Nephron (organoid): ENCODE data around the gene CEP72.
A peak's percentile ranks its signal among the peaks of the same experiment; 100 is the strongest.
"Not testable (repeated sequence)": the region's sequence is repeated elsewhere in the genome, so short reads cannot be mapped to it uniquely, and the experiment has no call there.

Experiments
- H3K27ac Mint-ChIP-seq, 3 experiments: 2 replicates each; pipeline ENCODE4 v1.8.0; 2020; ENCODE audit warnings: mixed read lengths in 3 of 3, mild to moderate bottlenecking in 2 of 3, moderate library complexity in 1 of 3
- H3K27me3 Mint-ChIP-seq: 2 replicates; pipeline ENCODE4 v1.8.0; 2021; ENCODE audit warnings: low read depth, mild to moderate bottlenecking, moderate library complexity, mixed read lengths
- H3K36me3 Mint-ChIP-seq: 2 replicates; pipeline ENCODE4 v1.8.0; 2020; ENCODE audit warnings: low read depth, mixed read lengths
- H3K4me1 Mint-ChIP-seq: 2 replicates; pipeline ENCODE4 v1.8.0; 2020; ENCODE audit warnings: mixed read lengths
- H3K4me3 Mint-ChIP-seq, 3 experiments: 2 replicates each; pipeline ENCODE4 v1.8.0; 2020; ENCODE audit warnings: mild to moderate bottlenecking in 3 of 3, mixed read lengths in 3 of 3, moderate library complexity in 2 of 3
- H3K9me3 Mint-ChIP-seq: 2 replicates; pipeline ENCODE4 v1.8.0; 2020; ENCODE audit warnings: mixed read lengths
- TF ChIP-seq, protein P1 (sequence below), 3 experiments: fragments of 200-600 bp; sonication (generic); IDR thresholded peaks; one replicate each; pipeline ENCODE4 v1.5.0; 2021; ENCODE audit warnings: antibody characterized with exemption in 3 of 3; ENCODE audit not compliant: unreplicated experiment in 3 of 3

The CEP72 gene

DNA sequence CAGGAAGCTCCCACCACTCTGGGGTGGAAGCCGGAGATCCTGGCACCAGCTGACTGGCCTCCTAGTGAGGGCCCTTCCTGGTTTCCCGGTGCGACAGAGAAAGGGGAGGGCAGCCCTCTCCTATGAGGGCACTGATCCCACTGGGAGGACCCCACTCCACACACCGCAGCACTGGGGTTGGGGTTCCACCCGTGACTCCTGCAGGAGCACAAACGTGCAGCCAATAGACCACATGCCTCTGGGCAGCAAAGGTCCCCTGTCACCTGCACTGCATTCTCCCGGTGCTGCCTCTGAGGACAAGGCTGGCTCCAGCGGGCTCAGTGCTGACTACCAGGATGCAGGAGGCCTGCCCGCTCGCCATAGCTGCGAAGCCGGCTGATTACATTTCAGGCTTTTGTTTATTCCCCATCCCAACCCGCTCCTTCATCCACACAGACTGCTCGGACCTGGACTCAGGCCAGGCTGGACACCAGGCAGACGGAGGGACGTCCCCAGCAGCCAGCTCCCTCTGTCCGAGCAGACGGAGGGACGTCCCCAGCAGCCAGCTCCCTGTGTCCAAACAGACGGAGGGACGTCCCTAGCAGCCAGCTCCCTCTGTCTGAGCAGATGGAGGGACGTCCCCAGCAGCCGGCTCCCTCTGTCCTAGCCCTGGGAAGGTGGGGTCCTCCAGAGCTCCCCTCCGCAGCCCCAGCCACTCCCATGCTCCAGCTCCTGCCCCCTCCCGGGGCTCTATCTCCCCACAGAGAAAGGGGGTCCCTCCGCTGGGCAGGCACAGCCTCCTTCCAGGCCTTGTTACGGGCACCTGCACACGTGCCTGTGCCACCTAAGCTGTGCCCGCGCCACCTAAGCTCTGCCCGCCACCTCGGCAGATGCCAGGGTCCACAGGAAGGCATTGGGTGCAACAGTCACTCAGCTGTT lies 8.8 kb upstream of the CEP72 start:
- TF ChIP-seq, protein P1, sequence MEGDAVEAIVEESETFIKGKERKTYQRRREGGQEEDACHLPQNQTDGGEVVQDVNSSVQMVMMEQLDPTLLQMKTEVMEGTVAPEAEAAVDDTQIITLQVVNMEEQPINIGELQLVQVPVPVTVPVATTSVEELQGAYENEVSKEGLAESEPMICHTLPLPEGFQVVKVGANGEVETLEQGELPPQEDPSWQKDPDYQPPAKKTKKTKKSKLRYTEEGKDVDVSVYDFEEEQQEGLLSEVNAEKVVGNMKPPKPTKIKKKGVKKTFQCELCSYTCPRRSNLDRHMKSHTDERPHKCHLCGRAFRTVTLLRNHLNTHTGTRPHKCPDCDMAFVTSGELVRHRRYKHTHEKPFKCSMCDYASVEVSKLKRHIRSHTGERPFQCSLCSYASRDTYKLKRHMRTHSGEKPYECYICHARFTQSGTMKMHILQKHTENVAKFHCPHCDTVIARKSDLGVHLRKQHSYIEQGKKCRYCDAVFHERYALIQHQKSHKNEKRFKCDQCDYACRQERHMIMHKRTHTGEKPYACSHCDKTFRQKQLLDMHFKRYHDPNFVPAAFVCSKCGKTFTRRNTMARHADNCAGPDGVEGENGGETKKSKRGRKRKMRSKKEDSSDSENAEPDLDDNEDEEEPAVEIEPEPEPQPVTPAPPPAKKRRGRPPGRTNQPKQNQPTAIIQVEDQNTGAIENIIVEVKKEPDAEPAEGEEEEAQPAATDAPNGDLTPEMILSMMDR (IDR thresholded peaks at IDR 0.05; ENCODE audit: unreplicated experiment in 3 of 3): no peak
- H3K4me3 Mint-ChIP-seq: no peak overlapping the region
- no peaks in the 10 kb centered on the region for H3K36me3 Mint-ChIP-seq
- H3K9me3 Mint-ChIP-seq: no peaks in the 10 kb centered on the region
- peaks cover 36% of the 10 kb centered on the region for H3K27me3 Mint-ChIP-seq
- no peaks in the 10 kb centered on the region for H3K4me1 Mint-ChIP-seq
- no peak overlapping the region for H3K27ac Mint-ChIP-seq

- no peaks in the 10 kb centered on the region for H3K36me3 Mint-ChIP-seq
- H3K27me3 Mint-ChIP-seq: peaks cover 25% of the 10 kb centered on the region
Measured at GRCh38 chr5:604391-604831, 7.7 kb upstream of the CEP72 start.

GRCh38 chr5:605090-605489 lies 7.0 kb upstream of the CEP72 start:
- H3K4me1 Mint-ChIP-seq, H3K9me3 Mint-ChIP-seq, H3K36me3 Mint-ChIP-seq, H3K27ac Mint-ChIP-seq, H3K4me3 Mint-ChIP-seq: not testable (repeated sequence)
- H3K27me3 Mint-ChIP-seq: peaks cover 18% of the 10 kb centered on the region

More at GRCh38 chr5:604391-604831, 7.7 kb upstream of the CEP72 start:
- Mint-ChIP-seq H3K4me1 (no peaks in the 10 kb centered on the region), H3K9me3 (no peaks in the 10 kb centered on the region), H3K4me3 (no peak overlapping the region), H3K27ac (no peak overlapping the region)
- TF ChIP-seq, protein P1 (IDR thresholded peaks at IDR 0.05; ENCODE audit: unreplicated experiment in 3 of 3): no peak

DNA sequence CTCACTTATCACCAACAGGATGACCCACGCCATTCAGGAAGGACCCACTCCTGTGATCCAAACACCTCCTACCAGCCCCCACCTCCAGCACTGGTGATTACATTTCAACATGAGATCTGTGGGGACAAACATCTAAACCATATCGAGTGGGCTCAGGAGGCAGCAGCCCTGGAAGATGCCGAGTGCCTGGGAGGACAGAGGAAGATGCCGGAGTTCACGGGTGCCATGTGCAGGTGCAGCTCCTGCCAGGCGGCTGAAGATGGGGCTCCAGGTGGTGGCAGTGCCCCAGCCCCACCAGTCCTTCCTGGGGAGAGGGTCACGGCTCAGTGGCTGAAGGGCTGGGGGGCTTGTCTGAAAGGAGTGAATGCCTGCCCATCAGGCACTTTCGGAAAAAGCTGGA lies 6.1 kb upstream of the CEP72 start:
- peaks cover 16% of the 10 kb centered on the region for H3K27me3 Mint-ChIP-seq
- H3K9me3 Mint-ChIP-seq: no peaks in the 10 kb centered on the region
- TF ChIP-seq, protein P1 (IDR thresholded peaks at IDR 0.05; ENCODE audit: unreplicated experiment in 3 of 3): no peak
- no peak overlapping the region for H3K27ac Mint-ChIP-seq
- H3K4me1 Mint-ChIP-seq: peaks cover 2% of the 10 kb centered on the region
- no peak overlapping the region for H3K4me3 Mint-ChIP-seq
- H3K36me3 Mint-ChIP-seq: no peaks in the 10 kb centered on the region

- TF ChIP-seq, protein P1 (IDR thresholded peaks at IDR 0.05; ENCODE audit: unreplicated experiment in 3 of 3): no peak
- H3K27ac Mint-ChIP-seq: no peak overlapping the region
- no peaks in the 10 kb centered on the region for H3K9me3 Mint-ChIP-seq
- peaks cover 7% of the 10 kb centered on the region for H3K4me1 Mint-ChIP-seq
- no peaks in the 10 kb centered on the region for H3K36me3 Mint-ChIP-seq
- peaks cover 16% of the 10 kb centered on the region for H3K27me3 Mint-ChIP-seq
- H3K4me3 Mint-ChIP-seq: peak overlapping the region in 2 of 3 experiments; percentile 24 to 50
Measured at GRCh38 chr5:606526-607399, 5.4 kb upstream of the CEP72 start.
